ENCODE results near the gene CHST14.
A peak's percentile ranks its signal among the peaks of the same experiment; 100 is the strongest.

CHST14 gene

GRCh38 chr15:40487816-40488682 is 17.3 kb downstream of the CHST14 start:
- DNase-seq (ENCODE audit: low read depth in 2 of 2, low spot score in 1 of 2) = no peak

DNA sequence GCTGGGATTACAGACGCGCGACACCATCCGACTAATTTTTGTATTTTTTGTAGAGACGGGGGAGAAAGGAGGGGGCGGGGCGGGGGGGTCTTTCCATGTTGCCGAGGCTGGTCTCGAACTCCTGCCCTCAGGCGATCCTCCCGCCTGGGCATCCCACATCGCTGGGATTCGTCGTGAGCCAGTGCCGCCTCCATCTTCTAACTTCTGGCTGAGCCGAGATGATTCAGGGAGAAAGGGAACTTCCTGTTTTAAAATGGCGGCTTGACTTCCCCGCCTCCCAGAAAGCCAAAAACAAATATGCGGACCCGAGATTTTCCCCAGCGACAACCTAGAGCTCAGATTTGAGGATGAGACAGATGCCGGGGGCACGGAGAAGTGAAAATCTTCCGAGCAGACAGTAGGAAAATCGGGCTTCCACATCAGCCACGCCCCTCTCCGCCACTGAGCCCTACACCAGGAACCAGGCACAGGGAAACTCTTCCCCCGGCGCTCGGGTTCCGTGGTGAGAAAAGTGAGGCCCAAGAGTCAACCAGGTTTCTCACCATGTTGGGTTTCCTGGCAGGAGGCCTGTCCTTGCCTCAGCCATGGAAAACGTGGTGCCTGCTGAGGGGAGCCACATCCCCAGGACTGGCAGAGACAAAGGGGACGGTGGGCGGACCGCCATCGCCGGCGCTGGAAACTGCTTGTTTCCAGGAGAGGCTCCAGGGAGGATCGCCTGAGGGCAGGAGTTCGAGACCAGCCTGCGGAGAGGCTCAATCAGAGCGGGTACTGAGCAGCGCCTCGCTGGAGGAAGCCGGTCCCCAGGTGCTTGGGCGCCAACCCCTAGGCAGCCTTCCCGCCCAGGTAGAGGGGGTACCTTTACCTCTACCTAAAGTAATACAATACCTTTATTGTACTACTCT is 18.7 kb downstream of the CHST14 start:
- DNase-seq (ENCODE audit: low read depth in 2 of 2, low spot score in 1 of 2) = no peak

DNA sequence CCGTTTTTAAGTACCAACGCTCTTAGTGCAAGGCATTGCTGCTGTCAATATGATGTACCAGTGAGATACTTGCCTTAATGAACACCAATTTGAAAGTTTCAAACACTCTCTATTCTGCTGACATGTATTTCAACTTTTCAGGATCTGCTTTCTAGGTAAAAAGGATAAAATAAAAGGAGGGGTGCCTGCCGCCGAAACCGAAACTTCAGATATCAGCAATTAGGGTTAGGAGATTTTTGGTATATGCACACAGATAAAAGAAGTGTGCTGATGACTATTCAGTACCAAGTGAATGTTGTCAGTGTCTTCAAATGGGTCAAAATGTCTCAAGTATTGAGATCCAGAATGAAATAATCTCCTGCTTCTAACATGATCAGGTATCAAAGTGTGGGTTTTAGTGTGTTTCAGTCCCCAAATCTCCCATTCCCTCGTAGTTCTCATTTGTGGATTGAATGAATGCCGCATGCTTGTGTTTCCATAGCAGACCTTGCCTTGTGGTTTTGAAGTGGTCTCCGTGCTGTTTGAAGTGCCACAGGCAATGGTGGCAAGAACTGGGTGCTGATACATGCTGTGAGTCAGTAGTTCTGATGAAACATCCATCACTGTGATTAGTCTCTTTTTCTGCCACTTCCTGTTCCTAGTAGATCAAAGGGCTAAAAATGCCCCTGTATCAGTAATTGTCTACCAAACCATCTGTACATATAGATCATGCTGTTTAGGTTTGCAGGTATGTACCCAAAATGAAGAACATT is 22.5 kb downstream of the CHST14 start:
- DNase-seq (ENCODE audit: low read depth in 2 of 2, low spot score in 1 of 2) = peak in 1 of 2 donors; percentile 28

DNA sequence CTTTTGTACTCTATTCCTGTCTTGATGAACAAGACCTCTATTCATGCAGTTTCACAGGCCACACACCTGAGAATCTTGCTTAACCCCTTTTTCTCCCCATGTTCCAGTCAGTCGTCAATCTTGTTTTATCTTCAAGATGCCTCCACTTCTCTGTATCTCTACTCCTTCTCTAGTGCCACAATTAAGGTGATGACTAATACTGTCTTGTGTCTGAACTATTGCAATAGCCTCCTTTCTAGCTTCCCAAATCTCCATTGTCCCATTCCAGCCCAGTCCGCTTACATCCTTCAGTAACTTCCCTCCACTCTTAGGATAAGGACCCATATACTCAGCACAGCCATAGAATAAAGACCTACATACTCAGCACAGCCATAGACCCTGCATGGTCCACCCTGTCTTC is 24.7 kb downstream of the CHST14 start:
- no peak for DNase-seq (ENCODE audit: low read depth in 2 of 2, low spot score in 1 of 2)

- DNase-seq (ENCODE audit: low read depth in 2 of 2, low spot score in 1 of 2) = no peak
These were observed 27.6 kb downstream of the CHST14 start for GRCh38 chr15:40498418-40498817.

- no peak for DNase-seq (ENCODE audit: low read depth in 2 of 2, low spot score in 1 of 2)
These were observed 28.1 kb downstream of the CHST14 start for GRCh38 chr15:40498891-40499290.

DNA sequence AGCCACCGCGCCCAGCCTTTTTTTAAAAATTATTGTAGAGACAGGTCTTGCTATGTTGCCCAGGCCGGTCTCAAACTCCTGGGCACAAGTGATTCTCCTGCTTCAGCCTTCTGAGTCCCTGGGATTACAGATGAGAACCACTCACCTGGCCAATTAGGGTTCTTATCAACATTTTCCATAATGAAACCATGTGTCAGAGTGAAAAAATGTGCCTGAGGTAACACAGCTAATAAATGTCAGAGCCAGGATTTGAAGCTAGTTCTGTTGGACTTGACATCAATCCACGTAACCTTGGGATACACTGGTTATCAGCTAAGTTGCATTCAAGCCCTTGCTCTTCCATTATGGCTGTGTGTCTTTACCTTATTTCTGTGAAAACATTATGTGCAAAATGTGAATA is 29.1 kb downstream of the CHST14 start:
- no peak for DNase-seq (ENCODE audit: low read depth in 2 of 2, low spot score in 1 of 2)

DNA sequence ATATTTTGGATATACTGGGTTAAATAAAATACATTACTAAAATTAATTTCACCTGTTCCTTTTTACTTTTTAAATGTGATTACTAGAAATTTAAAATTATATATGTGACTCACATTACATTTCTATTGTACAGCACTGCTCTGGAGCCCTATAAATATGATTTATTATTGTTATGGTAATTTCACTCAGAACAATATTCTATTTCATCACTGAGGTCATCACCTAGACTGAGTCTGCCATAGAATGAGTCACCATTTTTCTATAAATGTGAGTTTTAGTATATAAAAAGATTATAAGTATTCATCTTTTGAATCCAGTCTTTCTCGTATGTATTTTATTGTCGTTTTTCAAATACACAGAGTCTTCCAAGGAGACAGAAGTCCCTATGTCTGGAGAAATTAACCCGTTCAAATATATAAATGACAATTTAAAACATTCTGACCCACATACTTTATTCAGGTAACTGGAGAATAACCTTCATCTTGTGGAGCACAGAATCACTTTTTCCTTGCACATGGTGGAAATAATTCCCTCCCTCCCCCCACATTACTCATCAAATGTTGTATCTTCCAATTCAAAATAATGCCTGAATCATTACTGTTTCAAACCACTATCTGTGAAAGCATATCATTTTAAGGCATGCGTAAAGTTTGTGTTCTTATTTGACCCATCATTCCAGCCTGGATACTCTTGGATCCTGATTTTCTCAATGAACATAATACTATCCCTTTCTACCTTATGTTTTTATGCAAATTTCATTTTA is 30.0 kb downstream of the CHST14 start:
- no peak for DNase-seq (ENCODE audit: low read depth in 2 of 2, low spot score in 1 of 2)

GRCh38 chr15:40501487-40501886 is 30.7 kb downstream of the CHST14 start:
- DNase-seq (ENCODE audit: low read depth in 2 of 2, low spot score in 1 of 2) = no peak

- DNase-seq (ENCODE audit: low read depth in 2 of 2, low spot score in 1 of 2) = peak; percentile 38 to 41
These were observed 36.3 kb downstream of the CHST14 start for GRCh38 chr15:40506964-40507571.

DNA sequence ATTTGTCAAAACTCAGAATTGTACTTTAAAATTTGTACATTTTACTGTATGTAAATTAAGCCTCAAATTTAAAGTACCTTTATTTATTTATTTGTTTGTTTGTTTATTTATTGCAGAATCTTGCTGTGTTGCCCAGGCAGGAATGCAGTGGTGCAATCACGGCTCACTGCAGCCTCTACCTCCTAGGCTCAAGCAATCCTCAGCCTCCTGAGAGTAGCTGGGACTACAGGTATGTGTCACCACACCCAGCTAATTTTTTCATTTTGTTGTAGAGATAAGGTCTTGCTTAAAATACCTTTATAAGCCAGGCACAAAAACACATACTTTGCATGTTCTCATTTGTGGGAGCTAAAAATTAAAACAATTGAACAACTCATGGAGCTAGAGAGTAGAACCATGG is 37.4 kb downstream of the CHST14 start:
- no peak for DNase-seq (ENCODE audit: low read depth in 2 of 2, low spot score in 1 of 2)

- DNase-seq (ENCODE audit: low read depth in 2 of 2, low spot score in 1 of 2) = no peak
These were observed 39.4 kb downstream of the CHST14 start for GRCh38 chr15:40510201-40510600.

GRCh38 chr15:40511093-40511471 is 40.3 kb downstream of the CHST14 start:
- no peak for DNase-seq (ENCODE audit: low read depth in 2 of 2, low spot score in 1 of 2)

DNA sequence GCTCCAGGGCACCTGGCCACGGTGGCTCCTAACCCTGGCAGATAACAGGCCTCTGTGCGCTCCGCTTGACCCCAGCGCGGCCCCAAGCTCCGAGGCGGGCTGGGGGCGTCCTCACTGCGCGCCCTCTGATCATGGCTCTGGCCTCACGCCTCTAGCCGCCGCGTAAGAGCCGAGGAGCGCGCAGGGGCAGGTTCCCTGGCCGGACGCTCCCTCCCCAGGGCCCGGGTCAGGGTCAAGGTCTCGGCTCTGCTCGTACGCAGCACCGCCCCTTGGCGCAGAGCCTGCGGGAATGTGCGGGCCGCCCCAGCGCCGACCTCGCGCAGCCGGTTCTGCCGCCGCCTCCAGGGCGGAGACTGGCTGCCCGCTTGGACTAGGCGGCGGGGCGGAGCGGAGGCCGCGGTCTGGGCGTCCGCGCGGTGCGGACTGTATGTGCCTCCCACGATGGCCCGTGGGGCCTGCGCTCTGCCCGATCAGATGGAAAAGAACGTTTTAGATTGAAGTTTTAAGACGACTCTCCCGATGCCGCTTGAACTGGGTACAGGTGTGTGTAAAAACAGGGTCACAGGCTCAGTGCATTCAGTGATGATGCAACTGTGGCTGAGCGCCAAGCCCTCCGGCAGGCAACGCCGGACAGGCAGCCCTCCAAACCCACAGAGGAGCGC is 40.8 kb downstream of the CHST14 start:
- no peak for DNase-seq (ENCODE audit: low read depth in 2 of 2, low spot score in 1 of 2)

- DNase-seq (ENCODE audit: low read depth in 2 of 2, low spot score in 1 of 2) = no peak
These were observed 41.7 kb downstream of the CHST14 start for GRCh38 chr15:40512440-40512839.

GRCh38 chr15:40513609-40514008 is 42.8 kb downstream of the CHST14 start:
- no peak for DNase-seq (ENCODE audit: low read depth in 2 of 2, low spot score in 1 of 2)

DNA sequence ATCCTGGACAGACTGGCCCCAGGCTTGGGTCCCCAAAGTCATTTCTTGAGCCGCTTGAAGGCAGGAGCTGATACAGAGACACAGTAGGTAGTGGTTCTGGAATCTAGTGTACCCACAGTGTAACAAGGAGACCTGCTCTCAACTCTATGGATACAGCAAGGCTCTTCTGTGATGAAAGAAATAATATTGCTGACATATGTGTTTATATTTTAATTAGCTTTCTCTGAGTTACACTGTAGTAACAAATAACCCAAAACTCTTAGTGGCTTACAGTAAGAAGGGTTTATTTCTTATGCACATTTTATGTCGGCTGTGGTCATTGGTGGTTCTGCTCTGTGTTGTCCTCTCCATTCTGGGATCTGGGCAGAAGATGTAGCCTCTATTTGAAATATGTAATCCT is 45.5 kb downstream of the CHST14 start:
- DNase-seq (ENCODE audit: low read depth in 2 of 2, low spot score in 1 of 2) = no peak

Data from stimulated activated CD8-positive, alpha-beta memory T cell treated with anti-CD3 and anti-CD28 coated beads, Interleukin-4, amount 100 ng/mL, for 4 hours (primary cell).